GM18508 (cell line): ENCODE measurements around the gene TMEM45A.
"Not testable (repeated sequence)": the region's sequence is repeated elsewhere in the genome, so short reads cannot be mapped to it uniquely, and the experiment has no call there.

Source experiments
- ATAC-seq: cut with Tn5 transposase; IDR thresholded peaks from one replicate; pipeline ENCODE4 v1.9.1; 2021; ENCODE audit warnings: moderate number of reproducible peaks; ENCODE audit not compliant: insufficient read depth, unreplicated experiment

Gene TMEM45A

GRCh38 chr3:100563228-100563627 is 70.8 kb downstream of the TMEM45A start:
- no peak for ATAC-seq

GRCh38 chr3:100563652-100564211 is 71.3 kb downstream of the TMEM45A start:
- no peak for ATAC-seq

- ATAC-seq = no peak
Measured at GRCh38 chr3:100570811-100571210, 78.4 kb downstream of the TMEM45A start.

GRCh38 chr3:100574536-100574935 is 82.1 kb downstream of the TMEM45A start:
- ATAC-seq = no peak

GRCh38 chr3:100575704-100576103 is 83.3 kb downstream of the TMEM45A start:
- no peak for ATAC-seq

- no peak for ATAC-seq
Measured at GRCh38 chr3:100577382-100578008, 85.1 kb downstream of the TMEM45A start.

GRCh38 chr3:100578646-100579045 is 86.2 kb downstream of the TMEM45A start:
- ATAC-seq = no peak

- ATAC-seq = no peak
Measured at GRCh38 chr3:100580147-100580546, 87.7 kb downstream of the TMEM45A start.

- ATAC-seq = no peak
Measured at GRCh38 chr3:100581650-100582049, 89.2 kb downstream of the TMEM45A start.

- not testable (repeated sequence) for ATAC-seq
Measured at GRCh38 chr3:100582157-100582556, 89.7 kb downstream of the TMEM45A start.

GRCh38 chr3:100584101-100584660 is 91.8 kb downstream of the TMEM45A start:
- ATAC-seq = no peak

- no peak for ATAC-seq
Measured at GRCh38 chr3:100586832-100587231, 94.4 kb downstream of the TMEM45A start.

GRCh38 chr3:100588251-100588650 is 95.8 kb downstream of the TMEM45A start:
- ATAC-seq = no peak

- ATAC-seq = no peak
Measured at GRCh38 chr3:100590114-100590839, 97.9 kb downstream of the TMEM45A start.

GRCh38 chr3:100590840-100591147 is 98.4 kb downstream of the TMEM45A start:
- ATAC-seq = no peak

- ATAC-seq = no peak
Measured at GRCh38 chr3:100591411-100591810, 99.0 kb downstream of the TMEM45A start.

- ATAC-seq = no peak
Measured at GRCh38 chr3:100600181-100601042, 108.0 kb downstream of the TMEM45A start.

GRCh38 chr3:100602506-100603444 is 110.4 kb downstream of the TMEM45A start:
- ATAC-seq = no peak

- no peak for ATAC-seq
Measured at GRCh38 chr3:100603469-100603868, 111.0 kb downstream of the TMEM45A start.

- no peak for ATAC-seq
Measured at GRCh38 chr3:100605358-100605757, 112.9 kb downstream of the TMEM45A start.
